ENCODE data around the gene BIK. TPM values are rescaled to one million over a fixed set of nuclear protein-coding genes. Genes with fewer than 3 reads are reported as not detected.
A peak's percentile ranks its signal among the peaks of the same experiment; 100 is the strongest.
"Not testable (repeated sequence)": the region's sequence is repeated elsewhere in the genome, so short reads cannot be mapped to it uniquely, and the experiment has no call there.

BIK gene
- total and polyA plus RNA-seq, 8 donors: 2.3 to 29.2 (median 16.6) TPM; not detected in 2

DNA sequence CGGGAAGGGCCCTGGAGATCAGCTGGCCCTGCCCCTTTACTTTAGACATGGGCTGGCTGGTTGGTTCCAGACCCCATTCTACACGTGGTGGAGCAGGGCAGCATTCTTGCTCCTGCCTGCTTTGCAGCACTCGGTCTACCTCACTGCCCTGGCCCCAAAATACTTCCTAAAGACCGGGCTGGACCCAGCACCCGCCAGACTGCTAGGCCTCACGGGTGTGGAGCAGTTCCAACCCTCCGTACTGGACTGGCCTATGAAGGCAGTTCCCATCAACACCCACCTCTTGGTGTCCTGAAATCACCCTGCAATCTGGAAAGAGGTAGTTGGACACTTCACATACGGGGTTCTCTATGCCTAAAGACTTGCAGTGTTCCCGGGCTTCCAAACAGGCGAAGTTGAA, 26.3 kb downstream of the BIK start:
- Histone ChIP-seq H3K36me3 (peaks cover 37 to 94% (median 92%) of the 10 kb centered on the region in 4 donors), H3K4me1 (peaks cover 12 to 45% (median 36%) of the 10 kb centered on the region in 4 donors), H3K4me3 (no peak overlapping the region), H3K27ac (peak overlapping the region in 3 of 5 donors; percentile 27 to 42 (median 39)), H3K27me3 (no peaks in the 10 kb centered on the region), H3K9me3 (no peaks in the 10 kb centered on the region)
- no peak for DNase-seq
- intact Hi-C loops (cut with DNase I; ENCODE audit: low total_unique reads): no loop called here
- 65 to 75% (median 69%) methylated on average over 10 of the region's 10 CpGs for WGBS, 5 donors
- TF ChIP-seq POLR2A (IDR thresholded peaks at IDR 0.05): no peak
- no peak for TF ChIP-seq POLR2AphosphoS5 (IDR thresholded peaks at IDR 0.05)
- TF ChIP-seq EP300 (IDR thresholded peaks at IDR 0.05): no peak
- no peak for TF ChIP-seq CTCF (IDR thresholded peaks at IDR 0.05)

- 0% methylated on average over 16 to 83 of the region's 83 CpGs for WGBS, 5 donors
- intact Hi-C loops (cut with DNase I; ENCODE audit: low total_unique reads): no loop called here
- Histone ChIP-seq H3K36me3 (peaks cover 16 to 32% (median 31%) of the 10 kb centered on the region in 4 donors), H3K9me3 (no peaks in the 10 kb centered on the region), H3K27ac (peak within 1 kb of the TSS; percentile 79 to 87 (median 82)), H3K4me3 (peak within 1 kb of the TSS; percentile 91 to 97 (median 97)), H3K27me3 (no peaks in the 10 kb centered on the region), H3K4me1 (peaks cover 18 to 36% (median 25%) of the 10 kb centered on the region in 4 donors)
- DNase-seq: peak; percentile 90 to 96
- no peak for TF ChIP-seq POLR2A (IDR thresholded peaks at IDR 0.05)
- TF ChIP-seq POLR2AphosphoS5 (IDR thresholded peaks at IDR 0.05): peak; percentile 76 to 92 (median 77)
These were observed 32.5 kb downstream of the BIK start, which contains the start of gene MCAT for GRCh38 chr22:43142880-43143562. MCAT (minus strand) TSS chr22:43143398; CDS start chr22:43143348, 50 bp downstream.

- 46 to 69% (median 62%) methylated on average over 3 of the region's 3 CpGs for WGBS, 5 donors
- Histone ChIP-seq H3K27me3 (no peaks in the 10 kb centered on the region), H3K27ac (no peak overlapping the region), H3K4me3 (no peak overlapping the region), H3K9me3 (no peaks in the 10 kb centered on the region), H3K36me3 (peaks cover 6 to 13% (median 12%) of the 10 kb centered on the region in 4 donors), H3K4me1 (peaks cover 18 to 43% (median 25%) of the 10 kb centered on the region in 4 donors)
- DNase-seq: no peak
- intact Hi-C loops (cut with DNase I; ENCODE audit: low total_unique reads): no loop called here
- TF ChIP-seq POLR2A (IDR thresholded peaks at IDR 0.05) (no peak), POLR2AphosphoS5 (IDR thresholded peaks at IDR 0.05) (no peak), CTCF (IDR thresholded peaks at IDR 0.05) (no peak), EP300 (IDR thresholded peaks at IDR 0.05) (no peak)
These were observed 34.4 kb downstream of the BIK start for GRCh38 chr22:43144949-43145348.

DNA sequence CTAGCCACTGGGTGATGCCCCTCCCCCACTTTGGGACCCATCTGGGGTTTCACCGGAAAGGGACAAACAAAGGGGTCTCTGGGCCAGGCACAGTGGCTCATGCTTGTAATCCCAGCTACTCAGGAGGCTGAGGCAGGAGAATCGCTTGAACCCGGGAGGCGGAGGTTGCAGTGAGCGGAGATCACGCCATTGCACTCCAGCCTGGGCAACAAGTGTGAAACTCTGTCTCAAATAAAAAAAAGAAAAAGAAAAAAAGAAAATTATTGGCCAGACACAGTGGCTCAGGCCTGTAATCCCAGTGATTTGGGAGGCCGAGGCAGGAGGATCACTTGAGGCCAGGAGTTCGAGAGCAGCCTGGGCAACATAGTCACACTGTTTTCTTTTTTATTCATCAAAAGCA, 34.8 kb downstream of the BIK start:
- H3K27ac ChIP-seq: peak overlapping the region in 1 of 5 donors; percentile 3
- peaks cover 18 to 41% (median 25%) of the 10 kb centered on the region in 4 donors for H3K4me1 ChIP-seq
- WGBS, 5 donors: 90 to 91% (median 90%) methylated on average over 8 of the region's 8 CpGs
- H3K4me3 ChIP-seq; H3K27me3 ChIP-seq; H3K36me3 ChIP-seq; DNase-seq; H3K9me3 ChIP-seq; intact Hi-C loops (cut with DNase I; ENCODE audit: low total_unique reads): not testable (repeated sequence)

DNA sequence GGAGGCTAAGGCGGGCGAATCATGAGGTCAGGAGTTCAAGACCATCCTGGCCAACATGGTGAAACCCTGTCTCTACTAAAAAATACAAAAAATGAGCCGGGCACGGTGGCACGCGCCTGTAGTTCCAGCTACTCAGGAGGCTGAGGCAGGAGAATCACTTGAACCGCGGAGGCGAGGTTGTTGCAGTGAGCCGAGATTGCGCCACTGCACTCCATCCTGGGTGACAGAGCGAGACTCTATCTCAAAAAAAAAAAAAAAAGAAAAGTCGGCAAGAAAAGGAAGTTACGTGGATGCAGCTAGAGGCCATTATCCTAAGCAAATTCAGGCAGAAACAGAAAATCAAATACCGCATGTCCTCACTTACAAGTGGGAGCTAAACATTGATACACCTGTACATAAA, 35.8 kb downstream of the BIK start:
- H3K27me3 ChIP-seq; H3K9me3 ChIP-seq; intact Hi-C loops (cut with DNase I; ENCODE audit: low total_unique reads); H3K4me3 ChIP-seq; DNase-seq; H3K36me3 ChIP-seq: not testable (repeated sequence)
- WGBS, 5 donors: 87 to 90% (median 88%) methylated on average over 15 of the region's 15 CpGs
- Histone ChIP-seq H3K27ac (peak overlapping the region in 2 of 5 donors; percentile 69 to 74), H3K4me1 (peaks cover 21 to 40% (median 25%) of the 10 kb centered on the region in 4 donors)

- peaks cover 14 to 37% (median 23%) of the 10 kb centered on the region in 4 donors for H3K4me1 ChIP-seq
- H3K4me3 ChIP-seq: no peak overlapping the region
- TF ChIP-seq POLR2AphosphoS5 (IDR thresholded peaks at IDR 0.05) (no peak), EP300 (IDR thresholded peaks at IDR 0.05) (no peak), POLR2A (IDR thresholded peaks at IDR 0.05) (no peak), CTCF (IDR thresholded peaks at IDR 0.05) (no peak)
- no peaks in the 10 kb centered on the region for H3K27me3 ChIP-seq
- WGBS, 5 donors: 55 to 71% (median 64%) methylated on average over 8 of the region's 8 CpGs
- intact Hi-C loops (cut with DNase I; ENCODE audit: low total_unique reads): no loop called here
- no peak for DNase-seq
- peak overlapping the region in 2 of 5 donors; percentile 41 to 74 for H3K27ac ChIP-seq
- H3K9me3 ChIP-seq: no peaks in the 10 kb centered on the region
- no peaks in the 10 kb centered on the region for H3K36me3 ChIP-seq
These were observed 37.3 kb downstream of the BIK start for GRCh38 chr22:43147821-43148220.

Measured in stomach (tissue), 9 donors.